GM18858 (cell line): ENCODE data around the gene E2F8.

Experiments
- ATAC-seq: cut with Tn5 transposase; IDR thresholded peaks from one replicate; pipeline ENCODE4 v1.9.1; 2021; ENCODE audit not compliant: unreplicated experiment

Gene E2F8

GRCh38 chr11:19220903-19221724 is 19.6 kb downstream of the E2F8 start:
- ATAC-seq, result no peak

GRCh38 chr11:19218786-19219460 is 21.8 kb downstream of the E2F8 start:
- no peak for ATAC-seq

- no peak for ATAC-seq
Observed at GRCh38 chr11:19218216-19218615, 22.5 kb downstream of the E2F8 start.

GRCh38 chr11:19216709-19217374 is 23.9 kb downstream of the E2F8 start:
- no peak for ATAC-seq

GRCh38 chr11:19216021-19216420 is 24.7 kb downstream of the E2F8 start:
- no peak for ATAC-seq

GRCh38 chr11:19209617-19210370 is 31.0 kb downstream of the E2F8 start:
- no peak for ATAC-seq

- no peak for ATAC-seq
Observed at GRCh38 chr11:19208959-19209546, 31.7 kb downstream of the E2F8 start.

GRCh38 chr11:19208181-19208580 is 32.6 kb downstream of the E2F8 start:
- ATAC-seq, result no peak

- ATAC-seq, result no peak
Observed at GRCh38 chr11:19204836-19205235, 35.9 kb downstream of the E2F8 start.

GRCh38 chr11:19201737-19202605 is 38.8 kb downstream of the E2F8 start, which contains the start of gene CSRP3:
TSS of gene CSRP3 (minus strand) at chr11:19201983. CDS start at chr11:19192448, 9,535 bp downstream.
- no peak for ATAC-seq

- no peak for ATAC-seq
Observed at GRCh38 chr11:19200410-19201201, 40.1 kb downstream of the E2F8 start.

- no peak for ATAC-seq
Observed at GRCh38 chr11:19199771-19200170, 41.0 kb downstream of the E2F8 start.

GRCh38 chr11:19199048-19199447 is 41.7 kb downstream of the E2F8 start:
- no peak for ATAC-seq

GRCh38 chr11:19196432-19196831 is 44.3 kb downstream of the E2F8 start:
- ATAC-seq, result no peak

GRCh38 chr11:19194620-19195308 is 46.0 kb downstream of the E2F8 start:
- ATAC-seq, result no peak

- no peak for ATAC-seq
Observed at GRCh38 chr11:19193916-19194315, 46.8 kb downstream of the E2F8 start.

- no peak for ATAC-seq
Observed at GRCh38 chr11:19191530-19192169, 49.1 kb downstream of the E2F8 start.

GRCh38 chr11:19187833-19188258 is 52.9 kb downstream of the E2F8 start:
- ATAC-seq, result no peak
